Measurements from ENCODE around the gene ITGAX.

Gene ITGAX

GRCh38 chr16:31350275-31351005 lies 4.5 kb upstream of the ITGAX start:
- no peak for DNase-seq

GRCh38 chr16:31351246-31351941 lies 3.6 kb upstream of the ITGAX start:
- no peak for DNase-seq

GRCh38 chr16:31351942-31352325 lies 3.0 kb upstream of the ITGAX start:
- no peak for DNase-seq

DNA sequence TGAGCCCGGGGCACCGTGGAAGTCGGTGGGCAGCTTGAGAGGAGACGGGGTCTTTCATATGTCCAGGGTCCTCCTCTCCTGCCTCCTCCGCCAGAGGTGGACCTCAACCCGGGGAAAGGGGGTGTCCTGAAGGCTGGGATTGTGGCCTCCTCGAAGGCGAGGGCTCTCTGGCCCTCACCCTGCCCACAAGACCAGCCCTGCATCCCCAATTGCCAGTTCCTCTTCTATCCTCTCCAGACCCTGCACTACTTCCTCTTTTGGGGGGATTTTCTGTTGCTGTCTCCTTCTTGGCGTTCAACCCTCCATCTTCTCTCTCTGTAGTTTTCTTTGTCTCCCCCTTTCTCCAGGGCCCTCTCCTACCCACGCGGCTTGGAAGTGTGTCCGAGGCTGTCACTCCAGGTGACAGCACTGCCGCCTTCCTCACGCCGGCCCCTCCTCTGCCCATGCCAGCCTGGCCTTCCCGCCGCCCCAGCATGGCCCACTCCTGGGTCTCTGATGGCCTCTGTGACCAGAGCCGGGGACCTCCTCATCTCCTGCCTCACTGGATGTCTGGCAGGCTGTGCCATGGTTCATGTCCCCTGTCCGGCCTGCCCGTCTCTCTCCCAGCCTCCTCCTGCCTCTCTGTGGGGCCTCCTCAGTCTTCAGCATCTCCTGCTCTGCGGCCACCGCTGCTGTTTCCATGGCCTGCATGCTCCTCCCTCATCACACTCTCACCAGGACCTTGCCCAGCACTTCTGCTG lies 2.4 kb upstream of the ITGAX start:
- DNase-seq, result no peak

- no peak for DNase-seq
These were observed 590 bp downstream of the ITGAX start for GRCh38 chr16:31355431-31356100.

GRCh38 chr16:31356566-31357323 lies 1.8 kb downstream of the ITGAX start:
- no peak for DNase-seq

GRCh38 chr16:31357324-31358109 lies 2.5 kb downstream of the ITGAX start:
- DNase-seq, result no peak

- no peak for DNase-seq
These were observed 5.3 kb downstream of the ITGAX start for GRCh38 chr16:31360251-31360650.

DNA sequence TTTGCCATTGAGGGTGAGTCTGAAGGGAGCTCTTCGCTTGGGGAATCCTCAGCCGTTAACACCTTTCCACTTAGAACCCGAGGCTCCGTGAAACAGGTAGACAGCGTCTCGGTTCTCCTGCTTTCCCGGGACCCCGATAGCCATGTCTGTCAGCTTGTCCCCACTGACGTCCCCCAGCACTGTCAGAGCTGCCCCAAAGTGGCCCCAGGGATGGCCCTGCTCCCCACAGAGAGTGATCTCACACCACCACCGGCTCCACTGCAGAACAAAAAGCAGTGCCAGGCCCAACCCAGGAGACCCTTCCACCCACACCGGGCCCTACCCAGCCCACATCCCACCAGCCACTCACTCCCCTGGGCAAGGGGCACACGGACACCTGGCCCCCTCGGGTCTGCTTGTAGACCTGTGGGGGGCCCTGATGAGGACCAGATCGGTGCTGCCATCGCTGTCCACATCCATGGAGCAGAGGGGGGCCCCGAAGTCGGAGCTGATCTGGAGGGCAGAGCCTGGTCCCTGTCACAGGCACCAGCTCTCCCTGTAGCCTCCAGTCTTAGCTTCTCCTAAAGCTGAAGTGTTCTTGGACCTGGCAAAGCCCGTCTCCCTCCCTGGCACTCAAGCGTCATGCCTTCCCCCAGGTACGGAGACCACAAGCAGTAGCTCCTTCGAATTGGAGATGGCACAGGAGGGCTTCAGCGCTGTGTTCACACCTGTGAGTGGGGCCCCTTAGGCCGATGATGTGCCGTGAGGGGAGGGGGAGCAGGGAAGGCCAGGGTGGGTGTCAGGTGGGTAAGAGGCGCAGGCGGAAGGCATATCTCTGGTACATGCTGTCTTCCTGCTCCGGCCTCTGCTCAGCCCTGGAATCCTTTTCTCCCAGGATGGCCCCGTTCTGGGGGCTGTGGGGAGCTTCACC lies 6.5 kb downstream of the ITGAX start:
- DNase-seq, result no peak

DNA sequence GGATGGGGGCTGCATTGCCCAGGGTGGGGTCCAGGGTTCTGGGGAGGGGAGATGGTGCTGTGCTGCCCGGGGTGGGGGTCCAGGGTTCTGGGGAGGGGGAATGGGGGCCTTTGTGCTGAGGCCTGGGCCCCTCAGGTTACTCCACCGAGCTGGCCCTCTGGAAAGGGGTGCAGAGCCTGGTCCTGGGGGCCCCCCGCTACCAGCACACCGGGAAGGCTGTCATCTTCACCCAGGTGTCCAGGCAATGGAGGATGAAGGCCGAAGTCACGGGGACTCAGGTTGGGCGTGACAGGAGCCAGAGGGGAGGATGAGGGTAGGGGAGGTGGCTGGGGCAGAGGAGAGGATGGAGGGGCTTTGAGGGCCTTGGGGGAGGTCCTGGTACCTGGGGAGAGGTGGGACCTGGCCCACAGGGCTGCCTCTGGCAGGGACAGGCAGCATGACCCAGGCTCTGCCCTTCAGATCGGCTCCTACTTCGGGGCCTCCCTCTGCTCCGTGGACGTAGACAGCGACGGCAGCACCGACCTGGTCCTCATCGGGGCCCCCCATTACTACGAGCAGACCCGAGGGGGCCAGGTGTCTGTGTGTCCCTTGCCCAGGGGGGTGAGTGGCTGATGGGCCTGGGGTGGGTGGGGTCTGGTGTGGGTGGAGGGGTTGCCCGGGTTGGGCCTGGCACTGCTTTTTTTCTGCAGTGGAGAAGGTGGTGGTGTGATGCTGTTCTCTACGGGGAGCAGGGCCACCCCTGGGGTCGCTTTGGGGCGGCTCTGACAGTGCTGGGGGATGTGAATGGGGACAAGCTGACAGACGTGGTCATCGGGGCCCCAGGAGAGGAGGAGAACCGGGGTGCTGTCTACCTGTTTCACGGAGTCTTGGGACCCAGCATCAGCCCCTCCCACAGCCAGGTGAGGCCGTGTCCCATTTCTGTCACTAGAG lies 7.8 kb downstream of the ITGAX start:
- DNase-seq, result no peak

DNA sequence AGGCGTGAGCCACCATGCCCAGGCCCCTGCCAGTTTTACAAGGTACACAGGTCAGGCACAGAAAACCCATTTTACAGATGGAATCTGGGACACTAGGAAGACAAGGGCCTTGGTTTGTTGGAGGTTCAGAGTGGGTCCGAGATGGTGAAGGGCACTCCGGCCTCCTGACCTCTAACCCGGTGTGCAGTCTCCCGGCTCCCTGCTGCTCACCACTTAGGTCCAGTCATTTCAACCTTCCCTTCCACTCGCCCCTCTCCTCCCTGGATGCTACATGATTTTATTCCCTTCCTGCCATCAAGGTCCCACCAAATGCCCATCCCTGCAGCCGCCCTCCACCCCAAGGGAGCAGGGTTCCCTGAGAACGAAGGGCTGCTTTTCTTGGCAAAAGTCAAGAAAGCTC lies 8.7 kb downstream of the ITGAX start:
- DNase-seq, result no peak

- DNase-seq, result no peak
These were observed 9.4 kb downstream of the ITGAX start for GRCh38 chr16:31364421-31364820.

DNA sequence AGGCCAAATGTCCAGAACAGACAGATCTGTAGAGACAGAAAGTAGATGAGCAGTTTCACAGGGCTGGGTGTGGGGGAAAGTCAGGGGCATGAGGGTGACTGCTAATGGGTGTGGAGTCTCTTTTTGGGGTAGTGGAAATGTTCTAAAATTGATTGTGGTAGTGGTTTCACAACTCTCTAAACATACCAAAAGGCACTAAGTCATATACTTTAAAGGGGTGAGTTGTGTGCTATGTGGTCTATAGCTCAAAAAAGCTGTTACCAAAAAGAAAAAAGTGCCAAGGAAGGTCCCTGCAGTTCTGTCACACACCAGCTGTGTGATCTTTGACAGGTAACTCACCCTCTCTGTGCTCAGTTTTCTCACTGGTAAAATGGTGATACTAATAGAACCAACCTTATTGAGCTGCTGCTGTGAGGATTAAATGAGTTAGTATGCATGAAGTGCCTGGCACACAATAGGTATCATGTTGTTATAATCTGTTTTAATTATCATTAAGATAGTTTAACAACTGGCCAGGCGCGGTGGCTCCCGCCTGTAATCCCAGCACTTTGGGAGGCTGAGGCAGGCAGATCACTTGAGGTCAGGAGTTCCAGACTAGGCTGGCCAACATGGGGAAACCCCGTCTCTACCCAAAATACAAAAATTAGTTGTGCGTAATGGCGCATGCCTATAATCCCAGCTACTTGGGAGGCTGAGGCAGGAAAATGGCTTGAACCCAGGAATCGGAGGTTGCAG lies 10.3 kb downstream of the ITGAX start:
- DNase-seq, result no peak

GRCh38 chr16:31367853-31368252 lies 12.9 kb downstream of the ITGAX start:
- DNase-seq, result no peak

DNA sequence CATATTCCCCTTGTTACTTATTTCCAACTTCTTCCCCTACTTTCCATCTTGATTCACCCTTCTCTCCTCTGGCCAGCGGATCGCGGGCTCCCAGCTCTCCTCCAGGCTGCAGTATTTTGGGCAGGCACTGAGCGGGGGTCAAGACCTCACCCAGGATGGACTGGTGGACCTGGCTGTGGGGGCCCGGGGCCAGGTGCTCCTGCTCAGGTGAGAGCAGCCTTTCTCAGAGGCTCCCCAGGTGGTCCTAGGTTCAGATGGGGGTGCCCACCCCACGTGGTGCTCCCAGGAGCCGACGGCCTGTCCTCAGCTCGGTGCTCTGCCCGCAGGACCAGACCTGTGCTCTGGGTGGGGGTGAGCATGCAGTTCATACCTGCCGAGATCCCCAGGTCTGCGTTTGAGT lies 16.0 kb downstream of the ITGAX start:
- no peak for DNase-seq

- DNase-seq, result no peak
These were observed 16.9 kb downstream of the ITGAX start for GRCh38 chr16:31371619-31372484.

- DNase-seq, result no peak
These were observed 18.3 kb downstream of the ITGAX start for GRCh38 chr16:31373235-31373634.

DNA sequence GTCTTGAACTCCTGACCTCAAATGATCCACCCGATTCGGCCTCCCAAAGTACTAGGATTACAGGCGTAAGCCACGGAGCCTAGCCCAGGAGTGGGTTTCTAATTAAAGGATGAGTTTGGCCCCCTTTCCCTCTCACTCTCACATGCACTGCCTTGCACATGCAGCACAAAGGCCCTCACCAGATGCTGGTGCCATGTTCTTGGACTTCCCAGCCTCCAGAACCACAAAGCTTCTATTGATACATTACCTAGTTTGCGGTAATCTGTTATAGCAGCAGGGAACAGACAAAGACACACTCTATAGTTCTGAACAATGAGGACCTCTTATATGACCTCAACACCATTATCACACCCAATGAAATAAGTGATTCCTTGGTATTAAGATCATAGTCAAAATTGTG lies 20.3 kb downstream of the ITGAX start:
- no peak for DNase-seq

Measured in NCI-H187 treated with DMSO at 0.1 percent for 48 hours (cell line).